AG04449 (cell line): ENCODE results near the gene CTNNA3.

Source experiments
- CTCF ChIA-PET: fragments of 350-600 bp; formaldehyde crosslinking; extraction: SDS; loops from one replicate; lab custom pipeline; 2021; ENCODE audit warnings: antibody characterized with exemption; lab: Yijun Ruan, JAX
- POLR2A ChIA-PET: fragments of 400-600, 350-600 bp; formaldehyde crosslinking; extraction: SDS; loops from one replicate; lab custom pipeline; 2020; ENCODE audit warnings: antibody characterized with exemption, inconsistent platforms; lab: Yijun Ruan, JAX
- DNase-seq: peaks from one replicate; pipeline ENCODE4 v3.0.0-alpha.2; 2010; ENCODE audit warnings: low read depth, low spot score
- H3K4me3 ChIP-seq: 2 replicates; pipeline ENCODE4 v1.5.1; 2011; ENCODE audit warnings: low read depth, mild to moderate bottlenecking, control low read depth, low read length
- CTCF ChIP-seq: IDR thresholded peaks from one replicate; pipeline ENCODE4 v1.5.1; 2011; ENCODE audit warnings: mild to moderate bottlenecking, moderate library complexity, low read length, control low read depth, inconsistent platforms; ENCODE audit not compliant: insufficient read depth; ENCODE audit errors: missing control alignments

Gene CTNNA3

GRCh38 chr10:67609996-67610793, 85.8 kb downstream of the CTNNA3 start:
- ChIA-PET POLR2A (no interaction called here), CTCF (interaction anchor here (1.2 to 1.9 kb wide), 2 partner anchors 8 to 9 kb away, joined by 5 to 6 read pairs; no protein-coding TSS in a partner anchor)
- DNase-seq: no peak
- H3K4me3 ChIP-seq: no peak overlapping the region
- TF ChIP-seq CTCF: no peak

- TF ChIP-seq CTCF: no peak
- H3K4me3 ChIP-seq: no peak overlapping the region
- CTCF ChIA-PET: interaction anchor here (1.4 kb wide), 1 partner anchor 172 kb away, joined by 5 read pairs; no protein-coding TSS in a partner anchor
- no peak for DNase-seq
- POLR2A ChIA-PET: no interaction called here
These were observed 88.0 kb downstream of the CTNNA3 start for GRCh38 chr10:67608001-67608400.

GRCh38 chr10:67607472-67607871, 88.5 kb downstream of the CTNNA3 start:
- ChIA-PET POLR2A (no interaction called here), CTCF (no interaction called here)
- no peak for DNase-seq

GRCh38 chr10:67606572-67606971, 89.4 kb downstream of the CTNNA3 start:
- no peak for TF ChIP-seq CTCF
- CTCF ChIA-PET: interaction anchor here (1.3 kb wide), 1 partner anchor 182 kb away, joined by 3 read pairs; no protein-coding TSS in a partner anchor
- H3K4me3 ChIP-seq: no peak overlapping the region
- POLR2A ChIA-PET: interaction anchor here (0.7 to 0.9 kb wide), 2 partner anchors 11 to 178 kb away, joined by 3 to 5 read pairs; no protein-coding TSS in a partner anchor
- peak; percentile 88 for DNase-seq

More at GRCh38 chr10:67607472-67607871, 88.5 kb downstream of the CTNNA3 start:
- no peak overlapping the region for H3K4me3 ChIP-seq
- no peak for TF ChIP-seq CTCF

GRCh38 chr10:67603701-67604100, 92.3 kb downstream of the CTNNA3 start:
- DNase-seq: no peak
- H3K4me3 ChIP-seq: no peak overlapping the region
- ChIA-PET CTCF (no interaction called here), POLR2A (interaction anchor here (0.5 kb wide), 1 partner anchor 29 kb away, joined by 3 read pairs; no protein-coding TSS in a partner anchor)
- TF ChIP-seq CTCF: no peak

- H3K4me3 ChIP-seq: no peak overlapping the region
- ChIA-PET POLR2A (interaction anchor here (1.6 kb wide), 1 partner anchor 53 kb away, joined by 3 read pairs; no protein-coding TSS in a partner anchor), CTCF (no interaction called here)
- TF ChIP-seq CTCF: no peak
- no peak for DNase-seq
These were observed 92.9 kb downstream of the CTNNA3 start for GRCh38 chr10:67603086-67603485.
